Vagina (tissue), 2 donors: ENCODE measurements around the gene PPP4R4.

Experiments
- POLR2A ChIP-seq, 2 donors: fragments of 450-650 bp; IDR thresholded peaks; one replicate each; pipeline ENCODE4 v1.6.1; 2017; ENCODE audit warnings: antibody characterized with exemption in 2 of 2, mild to moderate bottlenecking in 2 of 2, moderate library complexity in 2 of 2
- POLR2AphosphoS5 ChIP-seq, 2 donors: sonication (generic); formaldehyde crosslinking; IDR thresholded peaks; one replicate each; pipeline ENCODE4 v1.9.0; 2017; ENCODE audit warnings: antibody characterized with exemption in 2 of 2, mild to moderate bottlenecking in 2 of 2, low read depth in 1 of 2; ENCODE audit not compliant: insufficient read depth in 1 of 2
- TF ChIP-seq, protein P1 (sequence below), 3 experiments: fragments of 450-650 bp in 2 of 3; fragments of 200-600 bp in 1 of 3; sonication (generic) in 1 of 3; IDR thresholded peaks; one replicate each; pipeline ENCODE4 v1.5.1; 2017 to 2019; ENCODE audit warnings: antibody characterized with exemption in 3 of 3, mild to moderate bottlenecking in 2 of 3, moderate library complexity in 2 of 3

DNA sequence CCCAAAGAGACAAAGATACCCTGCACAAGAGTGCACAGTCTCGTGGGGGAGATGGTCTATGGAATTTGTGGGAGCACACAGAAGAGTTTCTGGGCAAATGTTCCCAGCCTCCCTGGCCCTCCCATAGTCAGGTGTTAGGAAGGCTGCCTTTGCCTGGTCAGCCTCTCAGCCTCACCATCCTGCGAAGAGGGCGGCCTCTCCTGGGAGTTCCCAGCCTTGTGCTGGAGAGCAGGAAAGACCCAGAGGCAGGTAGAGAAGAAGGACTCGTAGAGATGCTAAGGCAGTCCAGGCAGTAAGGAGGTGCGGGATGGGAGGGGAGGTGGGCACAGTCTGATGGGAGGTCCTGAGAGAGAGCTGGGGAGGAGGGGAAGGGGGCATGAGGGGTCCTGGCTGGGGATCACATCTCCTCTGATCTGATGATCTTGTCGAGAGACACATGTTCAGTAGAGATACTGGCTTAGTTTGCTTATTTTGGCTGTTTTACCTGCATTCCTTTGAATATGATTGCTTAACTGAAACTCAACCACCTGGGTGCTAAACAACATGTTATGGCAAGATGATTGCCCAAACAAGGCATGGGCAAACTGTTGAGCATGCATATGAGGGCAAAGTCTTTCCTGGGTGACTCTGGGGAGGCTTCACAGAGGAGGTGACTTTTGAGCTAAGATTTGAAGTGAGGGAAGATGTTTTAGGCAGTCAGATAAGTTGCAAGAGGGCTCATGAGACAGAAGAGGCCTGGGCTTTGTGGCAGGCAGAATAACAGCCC lies 138.5 kb downstream of the PPP4R4 start:
- TF ChIP-seq, protein P1, sequence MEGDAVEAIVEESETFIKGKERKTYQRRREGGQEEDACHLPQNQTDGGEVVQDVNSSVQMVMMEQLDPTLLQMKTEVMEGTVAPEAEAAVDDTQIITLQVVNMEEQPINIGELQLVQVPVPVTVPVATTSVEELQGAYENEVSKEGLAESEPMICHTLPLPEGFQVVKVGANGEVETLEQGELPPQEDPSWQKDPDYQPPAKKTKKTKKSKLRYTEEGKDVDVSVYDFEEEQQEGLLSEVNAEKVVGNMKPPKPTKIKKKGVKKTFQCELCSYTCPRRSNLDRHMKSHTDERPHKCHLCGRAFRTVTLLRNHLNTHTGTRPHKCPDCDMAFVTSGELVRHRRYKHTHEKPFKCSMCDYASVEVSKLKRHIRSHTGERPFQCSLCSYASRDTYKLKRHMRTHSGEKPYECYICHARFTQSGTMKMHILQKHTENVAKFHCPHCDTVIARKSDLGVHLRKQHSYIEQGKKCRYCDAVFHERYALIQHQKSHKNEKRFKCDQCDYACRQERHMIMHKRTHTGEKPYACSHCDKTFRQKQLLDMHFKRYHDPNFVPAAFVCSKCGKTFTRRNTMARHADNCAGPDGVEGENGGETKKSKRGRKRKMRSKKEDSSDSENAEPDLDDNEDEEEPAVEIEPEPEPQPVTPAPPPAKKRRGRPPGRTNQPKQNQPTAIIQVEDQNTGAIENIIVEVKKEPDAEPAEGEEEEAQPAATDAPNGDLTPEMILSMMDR (IDR thresholded peaks at IDR 0.05): no peak
- TF ChIP-seq POLR2A (IDR thresholded peaks at IDR 0.05) (no peak), POLR2AphosphoS5 (IDR thresholded peaks at IDR 0.05; ENCODE audit: insufficient read depth in 1 of 2, low read depth in 1 of 2) (no peak)
